A549 (cell line): ENCODE results near the gene ANO7. TPM values are rescaled to one million over a fixed set of nuclear protein-coding genes. Genes with fewer than 3 reads are reported as not detected.

Source experiments
- ATAC-seq, 2 experiments: fragments of 200-7000 bp in 1 of 2; fragments of >200 bp in 1 of 2; cut with Nextera tagmentation in 1 of 2; cut with Tn5 transposase in 1 of 2; 3 replicates each; pipeline versions ENCODE4 v1.8.0 to v1.9.1; 2018 to 2020; ENCODE audit warnings: mild to moderate bottlenecking in 1 of 2, moderate library complexity in 1 of 2
- CTCF ChIA-PET: fragments of 300-600 bp; sonication (Branson Sonifier 250); formaldehyde crosslinking; extraction: SDS; loops from one replicate; lab custom pipeline; 2021; ENCODE audit warnings: antibody characterized with exemption, inconsistent platforms; lab: Yijun Ruan, JAX
- POLR2A ChIA-PET: fragments of 350-600 bp; formaldehyde crosslinking; extraction: SDS; loops from one replicate; lab custom pipeline; 2021; ENCODE audit warnings: antibody characterized with exemption, inconsistent platforms; lab: Yijun Ruan, JAX
- DNase-seq, 2 experiments: peaks; one replicate each; pipeline versions ENCODE4 v3.0.0 to v3.0.0-alpha.2; 2011 to 2016; ENCODE audit warnings: low read depth in 1 of 2, low spot score in 1 of 2
- FAIRE-seq: peaks from 2 replicates; lab custom pipeline; 2011; peaks lifted over from hg19 to GRCh38; lab: Jason Lieb, UNC
- H3K27ac ChIP-seq, 2 experiments: fragments of >200 bp; sonication (Bioruptor Twin); formaldehyde crosslinking; 3 replicates each; pipeline ENCODE4 v1.5.1; 2016 to 2017
- H3K4me1 ChIP-seq: fragments of >200 bp; sonication (Bioruptor Twin); formaldehyde crosslinking; 3 replicates; pipeline ENCODE4 v1.6.1; 2016
- H3K4me2 ChIP-seq: fragments of >200 bp; sonication (Bioruptor Twin); formaldehyde crosslinking; 3 replicates; pipeline ENCODE4 v1.6.1; 2016
- H3K4me3 ChIP-seq: fragments of >200 bp; sonication (Bioruptor Twin); formaldehyde crosslinking; 3 replicates; pipeline ENCODE4 v1.5.1; 2016
- H3K9me3 ChIP-seq: fragments of >200 bp; sonication (Bioruptor Twin); formaldehyde crosslinking; 3 replicates; pipeline ENCODE4 v1.6.1; 2016
- CBX2 ChIP-seq: fragments of 200-600 bp; sonication (generic); IDR thresholded peaks from 2 replicates; pipeline ENCODE4 v1.6.1; 2016; ENCODE audit warnings: low read depth, mild to moderate bottlenecking, borderline replicate concordance
- CHD2 ChIP-seq: fragments of 150-350 bp; IDR thresholded peaks from 2 replicates; pipeline ENCODE4 v1.6.1; 2014; ENCODE audit warnings: low read length; ENCODE audit not compliant: partially characterized antibody
- EHF ChIP-seq: fragments of 250-450 bp; sonication (Bioruptor Pico); IDR thresholded peaks from 2 replicates; pipeline ENCODE4 v1.5.0; 2020; ENCODE audit warnings: mild to moderate bottlenecking
- FOSB ChIP-seq: fragments of 250-450 bp; sonication (Bioruptor Pico); IDR thresholded peaks from 2 replicates; pipeline ENCODE4 v1.5.0; 2020; ENCODE audit warnings: mild to moderate bottlenecking, moderate library complexity
- FOXS1 ChIP-seq: fragments of 250-450 bp; sonication (Bioruptor Pico); IDR thresholded peaks from 2 replicates; pipeline ENCODE4 v1.5.0; 2020; ENCODE audit warnings: mild to moderate bottlenecking, moderate library complexity
- GATA3 ChIP-seq: IDR thresholded peaks from 2 replicates; pipeline ENCODE4 v1.6.1; 2012; ENCODE audit warnings: borderline replicate concordance
- HDAC2 ChIP-seq: fragments of 200-600 bp; sonication (generic); IDR thresholded peaks from 2 replicates; pipeline ENCODE4 v1.6.1; 2016
- HEYL ChIP-seq: fragments of 250-450 bp; sonication (Bioruptor Pico); IDR thresholded peaks from 2 replicates; pipeline ENCODE4 v1.8.0; 2021; ENCODE audit warnings: mild to moderate bottlenecking, moderate library complexity
- HOXA7 ChIP-seq: fragments of 250-450 bp; sonication (Bioruptor Pico); IDR thresholded peaks from 2 replicates; pipeline ENCODE4 v1.5.0; 2020; ENCODE audit warnings: mild to moderate bottlenecking, moderate library complexity
- HOXB5 ChIP-seq: fragments of 250-450 bp; sonication (Bioruptor Pico); IDR thresholded peaks from 2 replicates; pipeline ENCODE4 v1.5.0; 2020; ENCODE audit warnings: mild to moderate bottlenecking, moderate library complexity
- JUN ChIP-seq, 2 experiments: fragments of >200 bp; sonication (Bioruptor Twin); formaldehyde crosslinking; IDR thresholded peaks; 2 replicates in 1 of 2; 3 replicates in 1 of 2; pipeline ENCODE4 v1.6.1; 2016 to 2017
- KDM5A ChIP-seq: fragments of 200-600 bp; sonication (generic); IDR thresholded peaks from 2 replicates; pipeline ENCODE4 v1.6.1; 2016; ENCODE audit warnings: antibody characterized with exemption, mild to moderate bottlenecking
- MAFK ChIP-seq: fragments of 450-650 bp; IDR thresholded peaks from 2 replicates; pipeline ENCODE4 v1.6.1; 2014; ENCODE audit not compliant: partially characterized antibody
- MYC ChIP-seq: IDR thresholded peaks from 2 replicates; pipeline ENCODE4 v1.6.1; 2012; ENCODE audit warnings: mild to moderate bottlenecking, inconsistent platforms, low read length, improper control_type of control experiment, borderline replicate concordance
- NFE2L2 ChIP-seq: fragments of 150-350 bp; conservative IDR thresholded peaks from 2 replicates; pipeline ENCODE4 v1.6.1; 2014; ENCODE audit warnings: low read length
- NPAS2 ChIP-seq: fragments of 250-450 bp; sonication (Bioruptor Pico); IDR thresholded peaks from 2 replicates; pipeline ENCODE4 v1.8.0; 2022; ENCODE audit warnings: mild to moderate bottlenecking, moderate library complexity, borderline replicate concordance
- POLR2A ChIP-seq: IDR thresholded peaks from 2 replicates; pipeline ENCODE4 v1.6.1; 2012; ENCODE audit warnings: mild to moderate bottlenecking, low read length
- RAD21 ChIP-seq, 2 experiments: fragments of >200 bp in 1 of 2; sonication (Bioruptor Twin) in 1 of 2; formaldehyde crosslinking in 1 of 2; IDR thresholded peaks in 1 of 2; conservative IDR thresholded peaks in 1 of 2; 2 replicates in 1 of 2; 3 replicates in 1 of 2; pipeline ENCODE4 v1.6.1; 2012 to 2018; ENCODE audit warnings: inconsistent platforms in 1 of 2
- RNF2 ChIP-seq: fragments of 200-600 bp; sonication (generic); IDR thresholded peaks from 2 replicates; pipeline ENCODE4 v1.6.1; 2016; ENCODE audit warnings: low read depth, mild to moderate bottlenecking, antibody characterized with exemption, moderate library complexity, borderline replicate concordance
- SMC3 ChIP-seq: fragments of >200 bp; sonication (Bioruptor Twin); formaldehyde crosslinking; IDR thresholded peaks from 3 replicates; pipeline ENCODE4 v1.6.1; 2018; ENCODE audit warnings: inconsistent platforms
- SREBF2 ChIP-seq: fragments of 450-650 bp; IDR thresholded peaks from 2 replicates; pipeline ENCODE4 v1.6.1; 2014; ENCODE audit warnings: mild to moderate bottlenecking, moderate library complexity
- WGBS: methylation state at CpG from one replicate; pipeline ENCODE4 v1.1.6; 2017; ENCODE audit errors: missing lambda C conversion rate; 5-methylcytosine and 5-hydroxymethylcytosine counted together
- polyA plus RNA-seq, 4 experiments: library from polyadenylated mRNA; depleted of rRNA in 3 of 4; stranded (reverse); fragments of >200 nt; fragmentation: RNase III in 1 of 4; extraction: RNeasy Plus Mini Kit Qiagen cat#74134 plus additional on column Dnase treatment in 1 of 4; gene quantifications; 2 replicates in 3 of 4; 3 replicates in 1 of 4; pipeline ENCODE4 v1.2.3, GENCODE V29; 2011 to 2017
- TF ChIP-seq, protein P1 (sequence below): fragments of >200 bp; sonication (Bioruptor Twin); formaldehyde crosslinking; IDR thresholded peaks from 2 replicates; pipeline ENCODE4 v1.6.1; 2016
- TF ChIP-seq, protein P2 (sequence below): fragments of >200 bp; sonication (Bioruptor Twin); formaldehyde crosslinking; IDR thresholded peaks from 3 replicates; pipeline ENCODE4 v1.5.1; 2016
- TF ChIP-seq, protein P3 (sequence below): fragments of 250-450 bp; sonication (Bioruptor Pico); IDR thresholded peaks from 2 replicates; pipeline ENCODE4 v1.5.0; 2021; ENCODE audit warnings: mild to moderate bottlenecking, moderate library complexity, borderline replicate concordance
- TF ChIP-seq, protein P4 (sequence below): fragments of >200 bp; sonication (Bioruptor Twin); formaldehyde crosslinking; IDR thresholded peaks from 3 replicates; pipeline ENCODE4 v1.6.1; 2016

ANO7 gene
- polyA plus RNA-seq, 2 of the 4 experiments (the other 2 are of a cell fraction), result 0.92 to 2.7 TPM

DNA sequence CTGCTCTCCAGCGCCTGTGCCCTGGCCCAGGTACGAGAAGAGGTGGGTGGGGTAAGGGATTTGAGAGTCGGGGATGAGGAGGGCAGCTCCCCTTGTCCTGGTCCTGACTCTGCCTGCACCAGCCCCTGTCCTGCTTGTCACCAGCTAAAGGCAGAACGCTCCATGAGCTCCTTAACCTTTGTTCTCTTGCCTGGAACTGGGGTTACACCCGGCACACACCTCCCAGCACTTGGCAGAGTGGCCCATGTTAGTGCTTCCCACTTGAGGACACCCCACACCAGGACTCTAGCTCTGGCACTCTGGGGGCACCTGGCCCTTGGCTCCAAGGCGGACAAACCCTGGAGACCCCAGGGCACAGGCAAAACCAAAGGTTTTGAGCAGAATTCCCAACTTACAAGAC, 19.2 kb downstream of the ANO7 start (continued):
- TF ChIP-seq RAD21 (conservative IDR thresholded peaks at IDR 0.05 in 1 of 2, IDR thresholded peaks at IDR 0.05 in 1 of 2) (no peak), HOXA7 (CRISPR knock-in tag) (no peak)
- TF ChIP-seq, protein P1, sequence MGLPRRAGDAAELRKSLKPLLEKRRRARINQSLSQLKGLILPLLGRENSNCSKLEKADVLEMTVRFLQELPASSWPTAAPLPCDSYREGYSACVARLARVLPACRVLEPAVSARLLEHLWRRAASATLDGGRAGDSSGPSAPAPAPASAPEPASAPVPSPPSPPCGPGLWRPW, result no peak
- TF ChIP-seq, all 56 proteins: peak for 0

DNA sequence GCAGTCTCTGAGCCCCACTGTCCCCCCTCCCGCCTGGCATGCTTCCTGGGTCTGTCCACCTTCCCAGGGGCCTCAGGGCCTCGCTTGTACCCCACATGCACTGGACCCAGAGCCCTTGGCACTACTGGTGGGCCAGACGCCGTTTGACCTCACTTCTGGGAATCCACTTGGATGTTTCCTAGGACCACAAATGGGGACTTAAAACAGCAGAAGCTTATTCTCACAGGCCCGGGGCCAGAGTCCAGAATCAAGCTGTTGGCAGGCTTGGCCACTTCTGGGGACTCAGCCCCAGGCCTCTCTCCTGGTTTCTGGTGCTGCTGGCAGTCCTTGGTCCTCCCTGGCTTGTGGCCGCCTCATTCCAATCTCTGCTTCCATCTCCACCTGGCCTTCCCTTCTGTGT, 19.6 kb downstream of the ANO7 start:
- Histone ChIP-seq H3K9me3 (no peaks in the 10 kb centered on the region), H3K4me3 (no peak overlapping the region), H3K27ac (no peak overlapping the region), H3K4me1 (no peaks in the 10 kb centered on the region), H3K4me2 (no peak overlapping the region)
- no peak for DNase-seq
- no peak for FAIRE-seq
- no peak for TF ChIP-seq KDM5A
- no peak for TF ChIP-seq EHF
- no peak for TF ChIP-seq GATA3
- no peak for TF ChIP-seq HDAC2
- TF ChIP-seq, protein P2, sequence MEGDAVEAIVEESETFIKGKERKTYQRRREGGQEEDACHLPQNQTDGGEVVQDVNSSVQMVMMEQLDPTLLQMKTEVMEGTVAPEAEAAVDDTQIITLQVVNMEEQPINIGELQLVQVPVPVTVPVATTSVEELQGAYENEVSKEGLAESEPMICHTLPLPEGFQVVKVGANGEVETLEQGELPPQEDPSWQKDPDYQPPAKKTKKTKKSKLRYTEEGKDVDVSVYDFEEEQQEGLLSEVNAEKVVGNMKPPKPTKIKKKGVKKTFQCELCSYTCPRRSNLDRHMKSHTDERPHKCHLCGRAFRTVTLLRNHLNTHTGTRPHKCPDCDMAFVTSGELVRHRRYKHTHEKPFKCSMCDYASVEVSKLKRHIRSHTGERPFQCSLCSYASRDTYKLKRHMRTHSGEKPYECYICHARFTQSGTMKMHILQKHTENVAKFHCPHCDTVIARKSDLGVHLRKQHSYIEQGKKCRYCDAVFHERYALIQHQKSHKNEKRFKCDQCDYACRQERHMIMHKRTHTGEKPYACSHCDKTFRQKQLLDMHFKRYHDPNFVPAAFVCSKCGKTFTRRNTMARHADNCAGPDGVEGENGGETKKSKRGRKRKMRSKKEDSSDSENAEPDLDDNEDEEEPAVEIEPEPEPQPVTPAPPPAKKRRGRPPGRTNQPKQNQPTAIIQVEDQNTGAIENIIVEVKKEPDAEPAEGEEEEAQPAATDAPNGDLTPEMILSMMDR, result no peak
- TF ChIP-seq HOXB5 (CRISPR knock-in tag), result no peak
- TF ChIP-seq, protein P3, sequence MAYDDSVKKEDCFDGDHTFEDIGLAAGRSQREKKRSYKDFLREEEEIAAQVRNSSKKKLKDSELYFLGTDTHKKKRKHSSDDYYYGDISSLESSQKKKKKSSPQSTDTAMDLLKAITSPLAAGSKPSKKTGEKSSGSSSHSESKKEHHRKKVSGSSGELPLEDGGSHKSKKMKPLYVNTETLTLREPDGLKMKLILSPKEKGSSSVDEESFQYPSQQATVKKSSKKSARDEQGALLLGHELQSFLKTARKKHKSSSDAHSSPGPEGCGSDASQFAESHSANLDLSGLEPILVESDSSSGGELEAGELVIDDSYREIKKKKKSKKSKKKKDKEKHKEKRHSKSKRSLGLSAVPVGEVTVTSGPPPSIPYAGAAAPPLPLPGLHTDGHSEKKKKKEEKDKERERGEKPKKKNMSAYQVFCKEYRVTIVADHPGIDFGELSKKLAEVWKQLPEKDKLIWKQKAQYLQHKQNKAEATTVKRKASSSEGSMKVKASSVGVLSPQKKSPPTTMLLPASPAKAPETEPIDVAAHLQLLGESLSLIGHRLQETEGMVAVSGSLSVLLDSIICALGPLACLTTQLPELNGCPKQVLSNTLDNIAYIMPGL (CRISPR knock-in tag), result no peak
- TF ChIP-seq SMC3, result no peak
- TF ChIP-seq FOXS1 (CRISPR knock-in tag), result no peak
- TF ChIP-seq CHD2, result no peak
- TF ChIP-seq NPAS2 (CRISPR knock-in tag), result no peak
- no peak for TF ChIP-seq POLR2A
- no peak for TF ChIP-seq RNF2
- TF ChIP-seq, protein P4, sequence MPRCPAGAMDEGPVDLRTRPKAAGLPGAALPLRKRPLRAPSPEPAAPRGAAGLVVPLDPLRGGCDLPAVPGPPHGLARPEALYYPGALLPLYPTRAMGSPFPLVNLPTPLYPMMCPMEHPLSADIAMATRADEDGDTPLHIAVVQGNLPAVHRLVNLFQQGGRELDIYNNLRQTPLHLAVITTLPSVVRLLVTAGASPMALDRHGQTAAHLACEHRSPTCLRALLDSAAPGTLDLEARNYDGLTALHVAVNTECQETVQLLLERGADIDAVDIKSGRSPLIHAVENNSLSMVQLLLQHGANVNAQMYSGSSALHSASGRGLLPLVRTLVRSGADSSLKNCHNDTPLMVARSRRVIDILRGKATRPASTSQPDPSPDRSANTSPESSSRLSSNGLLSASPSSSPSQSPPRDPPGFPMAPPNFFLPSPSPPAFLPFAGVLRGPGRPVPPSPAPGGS, result no peak
- no peak for TF ChIP-seq FOSB (CRISPR knock-in tag)
- TF ChIP-seq NFE2L2, result no peak
- TF ChIP-seq, all 56 proteins: peak for 0
- CTCF ChIA-PET, result interaction anchor here (0.9 to 1.3 kb wide), 5 partner anchors 8 to 357 kb away, joined by 3 to 5 read pairs (median 4); no protein-coding TSS in a partner anchor
- POLR2A ChIA-PET, result no interaction called here
- 47% methylated on average over 2 of the region's 6 CpGs for WGBS
- ATAC-seq, result peak; percentile 18 to 20; a peak in 4 of 6 replicates

DNA sequence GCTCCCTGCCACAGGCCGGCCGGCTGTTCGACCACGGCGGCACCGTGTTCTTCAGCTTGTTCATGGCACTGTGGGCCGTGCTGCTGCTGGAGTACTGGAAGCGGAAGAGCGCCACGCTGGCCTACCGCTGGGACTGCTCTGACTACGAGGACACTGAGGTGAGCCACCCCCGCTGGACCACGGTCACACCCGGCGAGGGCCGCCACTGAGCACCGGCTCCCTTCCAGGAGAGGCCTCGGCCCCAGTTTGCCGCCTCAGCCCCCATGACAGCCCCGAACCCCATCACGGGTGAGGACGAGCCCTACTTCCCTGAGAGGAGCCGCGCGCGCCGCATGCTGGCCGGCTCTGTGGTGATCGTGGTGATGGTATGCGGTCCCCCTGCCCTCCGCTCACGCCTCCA, 20.8 kb downstream of the ANO7 start:
- WGBS, result 83% methylated on average over 12 of the region's 33 CpGs
- no peak for FAIRE-seq

More for the DNA sequence above, 20.8 kb downstream of the ANO7 start:
- Histone ChIP-seq H3K4me3 (no peak overlapping the region), H3K4me2 (no peak overlapping the region), H3K9me3 (no peaks in the 10 kb centered on the region), H3K27ac (no peak overlapping the region), H3K4me1 (no peaks in the 10 kb centered on the region)
- TF ChIP-seq MAFK (no peak), MYC (no peak), SREBF2 (no peak), EHF (no peak), JUN (IDR thresholded peaks at IDR 0.05) (no peak), HOXB5 (CRISPR knock-in tag) (no peak), HEYL (CRISPR knock-in tag) (no peak), CBX2 (no peak)
- TF ChIP-seq, protein P1, result no peak
- TF ChIP-seq, protein P4, result no peak
- no peak for ATAC-seq
- no peak for DNase-seq
- ChIA-PET CTCF (no interaction called here), POLR2A (no interaction called here)
